IPS-18c (cell line): ENCODE measurements around the gene PFAS.
"Not testable (repeated sequence)": the region's sequence is repeated elsewhere in the genome, so short reads cannot be mapped to it uniquely, and the experiment has no call there.

Experiments
- H3K4me3 ChIP-seq: 2 replicates; pipeline ENCODE4 v1.7.0; 2013; ENCODE audit warnings: low read depth, mild to moderate bottlenecking, low read length, moderate library complexity; ENCODE audit not compliant: insufficient read depth
- H3K9me3 ChIP-seq: one replicate; pipeline ENCODE4 v1.6.1; 2013; ENCODE audit warnings: mild to moderate bottlenecking, low read length, moderate library complexity; ENCODE audit not compliant: control insufficient read depth, insufficient read depth

Gene PFAS

GRCh38 chr17:8223356-8224126, 25.5 kb upstream of the PFAS start:
- peak overlapping the region; percentile 86 for H3K4me3 ChIP-seq
- H3K9me3 ChIP-seq, result no peaks in the 10 kb centered on the region

DNA sequence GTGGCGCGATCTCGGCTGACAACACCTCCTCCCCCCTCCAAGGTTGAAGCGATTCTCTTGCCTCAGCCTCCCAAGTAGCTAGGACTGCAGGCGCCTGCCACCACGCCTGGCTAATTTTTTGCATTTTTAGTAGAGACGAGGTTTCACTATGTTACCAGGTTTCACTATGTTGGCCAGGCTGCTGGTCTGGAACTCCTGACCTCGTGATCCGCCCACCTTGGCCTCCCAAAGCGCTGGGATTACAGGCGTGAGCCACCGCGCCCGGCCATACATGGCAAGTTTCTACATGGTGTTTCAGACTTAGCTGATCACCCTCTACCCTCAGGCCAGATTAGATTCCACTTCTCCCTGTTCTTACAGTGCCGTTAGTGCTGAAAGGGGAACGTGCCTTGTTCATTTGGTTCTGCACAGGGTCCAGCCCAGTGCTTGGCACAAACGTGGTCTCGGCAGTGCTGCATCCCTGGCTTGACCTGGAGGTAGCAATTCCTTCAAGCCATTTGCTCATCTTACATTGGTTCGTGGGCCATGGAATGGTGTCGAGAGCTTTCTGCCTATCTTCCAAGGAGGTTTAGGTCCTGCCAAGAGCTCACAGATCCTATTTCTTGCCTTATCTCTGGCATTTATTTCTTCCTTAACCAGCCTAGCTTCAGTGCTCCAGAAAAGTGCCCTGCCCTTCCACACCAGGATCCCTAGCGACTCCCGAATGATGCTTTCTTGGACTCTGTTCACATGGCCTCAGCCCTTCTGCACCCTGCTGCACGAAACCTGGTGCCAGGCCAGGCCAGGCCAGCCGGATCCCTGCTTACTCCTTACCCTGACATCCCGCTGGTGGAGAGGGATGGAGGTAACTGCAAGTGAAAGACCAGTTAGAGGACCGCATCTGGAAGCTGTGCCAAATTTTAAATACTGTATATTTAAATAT, 23.9 kb upstream of the PFAS start:
- H3K9me3 ChIP-seq, result no peaks in the 10 kb centered on the region
- no peak overlapping the region for H3K4me3 ChIP-seq

DNA sequence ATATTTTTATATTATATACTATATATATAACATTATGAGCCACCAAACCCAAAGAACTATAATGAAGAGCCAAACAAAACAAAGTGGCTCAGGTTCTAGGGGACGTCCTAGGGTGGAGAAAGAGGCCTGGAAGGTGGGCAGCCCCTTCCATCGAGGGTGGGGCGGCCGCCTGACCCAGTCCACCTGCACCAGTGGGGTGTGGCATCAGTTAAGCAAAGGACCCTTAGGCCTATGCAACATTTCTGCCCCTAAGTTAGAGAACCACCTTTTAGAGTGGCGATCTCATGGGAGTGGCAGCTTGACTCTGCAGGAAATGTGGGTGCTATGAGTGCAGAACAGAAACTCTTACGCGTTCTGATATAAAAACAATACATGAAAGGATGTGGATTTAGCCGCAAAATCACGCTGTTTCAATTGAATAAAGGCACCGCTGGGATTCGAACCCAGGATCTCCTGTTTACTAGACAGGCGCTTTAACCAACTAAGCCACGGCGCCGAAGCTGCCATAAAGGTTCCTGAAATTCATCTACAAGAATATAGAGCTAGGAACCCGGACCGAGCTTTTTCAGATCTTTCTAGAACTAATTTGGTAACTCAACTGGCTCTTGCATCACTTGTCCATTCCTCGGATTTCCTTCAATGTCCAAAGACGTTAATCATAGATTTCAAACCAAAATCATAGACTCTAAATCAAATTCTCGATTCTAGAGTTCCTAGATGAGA, 23.1 kb upstream of the PFAS start:
- Histone ChIP-seq H3K9me3 (no peaks in the 10 kb centered on the region), H3K4me3 (peak overlapping the region; percentile 63; the same call in 1 of the 2 replicates)

DNA sequence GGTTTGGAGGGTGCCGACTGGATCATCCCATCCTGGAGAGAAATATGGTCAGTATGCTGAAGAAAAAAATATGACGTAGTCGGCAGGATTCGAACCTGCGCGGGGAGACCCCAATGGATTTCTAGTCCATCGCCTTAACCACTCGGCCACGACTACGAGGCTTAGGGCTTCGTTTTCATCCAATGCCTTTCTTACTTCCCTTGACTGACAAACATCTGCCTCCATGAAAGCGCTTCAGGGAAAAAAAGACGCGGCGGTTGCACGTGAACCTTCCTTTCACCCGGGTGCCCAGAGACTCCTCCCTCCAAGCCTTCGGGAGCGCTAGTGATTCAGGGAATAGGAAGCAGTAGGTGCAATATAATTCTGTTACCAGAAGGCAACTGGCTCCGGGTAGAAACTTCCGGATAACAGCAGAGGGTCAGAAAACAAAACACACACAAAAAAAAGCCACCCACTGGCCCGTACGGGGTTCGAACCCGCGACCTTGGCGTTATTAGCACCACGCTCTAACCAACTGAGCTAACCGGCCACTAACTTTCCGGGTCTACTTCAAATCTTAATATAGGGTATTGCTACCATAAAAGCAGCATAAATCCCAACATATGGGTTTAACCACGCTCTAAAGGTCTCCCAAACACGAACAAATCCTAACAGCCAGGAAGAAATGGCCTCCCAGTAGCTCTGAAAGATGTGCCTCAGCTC, 22.4 kb upstream of the PFAS start:
- peak overlapping the region; percentile 63; the same call in 1 of the 2 replicates for H3K4me3 ChIP-seq
- H3K9me3 ChIP-seq, result no peaks in the 10 kb centered on the region

DNA sequence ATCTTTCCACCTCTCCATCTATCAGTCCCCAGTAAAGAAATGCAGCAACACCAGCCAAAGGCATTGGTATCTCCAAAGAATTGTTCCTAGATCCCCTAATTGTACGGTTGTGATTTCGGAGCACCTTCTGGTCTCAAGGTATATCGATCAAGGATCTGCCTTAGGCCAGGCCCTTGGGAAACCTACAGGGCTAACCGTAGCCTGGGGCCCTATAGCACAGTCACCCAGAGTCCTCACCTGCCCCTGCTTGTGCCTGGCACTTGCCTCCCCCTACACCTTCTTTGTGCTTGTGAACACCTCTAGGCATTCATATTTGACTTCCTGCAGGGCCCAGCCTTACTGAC, 21.9 kb upstream of the PFAS start:
- Histone ChIP-seq H3K9me3 (no peaks in the 10 kb centered on the region), H3K4me3 (peak overlapping the region; percentile 63; the same call in 1 of the 2 replicates)

DNA sequence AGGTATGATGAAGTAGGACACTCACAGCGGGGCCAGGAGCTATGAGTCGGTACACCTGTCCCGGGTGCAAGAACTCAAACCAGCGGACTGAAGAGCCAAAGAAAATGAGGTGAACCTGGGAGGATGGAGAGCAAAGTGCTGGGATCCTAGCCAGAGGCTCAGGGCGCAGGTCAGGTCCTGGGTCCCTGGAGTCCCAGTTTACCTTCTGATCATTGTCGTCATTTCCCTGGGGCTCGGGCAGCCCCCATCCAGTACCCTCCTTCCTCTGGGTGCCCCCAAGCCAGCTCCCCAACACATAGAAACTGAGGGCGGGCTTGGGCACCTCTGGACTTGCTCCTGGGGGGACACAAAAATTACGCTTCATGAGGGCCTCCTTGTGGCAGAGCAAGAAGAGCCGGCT, 17.4 kb upstream of the PFAS start:
- Histone ChIP-seq H3K4me3 (no peak overlapping the region), H3K9me3 (no peaks in the 10 kb centered on the region)

GRCh38 chr17:8234361-8235270, 14.5 kb upstream of the PFAS start:
- no peak overlapping the region for H3K4me3 ChIP-seq
- no peaks in the 10 kb centered on the region for H3K9me3 ChIP-seq

GRCh38 chr17:8235676-8236075, 13.4 kb upstream of the PFAS start:
- no peak overlapping the region for H3K4me3 ChIP-seq
- H3K9me3 ChIP-seq, result no peaks in the 10 kb centered on the region

DNA sequence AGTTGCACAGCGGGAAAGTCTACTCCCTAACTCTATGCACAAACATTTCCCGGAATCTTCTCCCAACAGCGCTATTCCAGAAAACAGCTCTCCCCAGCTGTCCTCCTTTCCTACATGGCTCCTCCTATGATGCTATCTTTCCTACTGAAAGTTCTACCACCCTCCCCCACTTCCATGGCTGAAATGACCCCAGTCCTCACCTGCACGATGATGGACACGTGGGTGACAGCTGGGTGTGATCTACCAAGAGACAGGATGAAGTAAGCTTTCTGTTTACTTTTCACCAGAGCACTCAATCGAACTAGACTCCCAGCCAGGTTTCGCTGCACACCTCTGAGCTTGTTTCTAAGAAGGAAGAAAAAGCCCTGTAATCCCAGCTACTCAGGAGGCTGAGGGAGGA, 11.9 kb upstream of the PFAS start:
- H3K4me3 ChIP-seq, result no peak overlapping the region
- H3K9me3 ChIP-seq, result no peaks in the 10 kb centered on the region

DNA sequence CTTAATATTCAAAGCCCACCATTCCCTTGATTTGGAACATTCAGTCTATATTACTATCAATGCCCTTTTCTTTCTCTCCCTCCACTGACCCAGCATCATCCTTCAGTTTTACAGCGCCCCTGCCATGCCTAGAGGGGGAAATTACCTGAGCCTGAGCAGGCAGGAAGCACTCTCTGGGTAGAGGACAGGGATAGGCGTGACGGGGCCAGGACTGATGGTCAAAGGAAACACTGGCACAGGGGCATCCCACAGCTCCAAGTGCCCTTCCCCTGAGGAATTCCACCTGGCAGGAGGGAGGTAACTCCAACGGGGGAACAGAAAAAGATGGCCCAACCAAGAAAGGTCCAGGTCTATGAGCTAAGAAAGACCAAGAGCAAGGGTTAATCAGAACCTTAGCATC, 11.2 kb upstream of the PFAS start:
- no peaks in the 10 kb centered on the region for H3K9me3 ChIP-seq
- H3K4me3 ChIP-seq, result no peak overlapping the region

- Histone ChIP-seq H3K9me3 (no peaks in the 10 kb centered on the region), H3K4me3 (no peak overlapping the region)
Measured at GRCh38 chr17:8243827-8244226, 5.3 kb upstream of the PFAS start.

- Histone ChIP-seq H3K9me3 (no peaks in the 10 kb centered on the region), H3K4me3 (no peak overlapping the region)
Measured at GRCh38 chr17:8244768-8245167, 4.3 kb upstream of the PFAS start.

DNA sequence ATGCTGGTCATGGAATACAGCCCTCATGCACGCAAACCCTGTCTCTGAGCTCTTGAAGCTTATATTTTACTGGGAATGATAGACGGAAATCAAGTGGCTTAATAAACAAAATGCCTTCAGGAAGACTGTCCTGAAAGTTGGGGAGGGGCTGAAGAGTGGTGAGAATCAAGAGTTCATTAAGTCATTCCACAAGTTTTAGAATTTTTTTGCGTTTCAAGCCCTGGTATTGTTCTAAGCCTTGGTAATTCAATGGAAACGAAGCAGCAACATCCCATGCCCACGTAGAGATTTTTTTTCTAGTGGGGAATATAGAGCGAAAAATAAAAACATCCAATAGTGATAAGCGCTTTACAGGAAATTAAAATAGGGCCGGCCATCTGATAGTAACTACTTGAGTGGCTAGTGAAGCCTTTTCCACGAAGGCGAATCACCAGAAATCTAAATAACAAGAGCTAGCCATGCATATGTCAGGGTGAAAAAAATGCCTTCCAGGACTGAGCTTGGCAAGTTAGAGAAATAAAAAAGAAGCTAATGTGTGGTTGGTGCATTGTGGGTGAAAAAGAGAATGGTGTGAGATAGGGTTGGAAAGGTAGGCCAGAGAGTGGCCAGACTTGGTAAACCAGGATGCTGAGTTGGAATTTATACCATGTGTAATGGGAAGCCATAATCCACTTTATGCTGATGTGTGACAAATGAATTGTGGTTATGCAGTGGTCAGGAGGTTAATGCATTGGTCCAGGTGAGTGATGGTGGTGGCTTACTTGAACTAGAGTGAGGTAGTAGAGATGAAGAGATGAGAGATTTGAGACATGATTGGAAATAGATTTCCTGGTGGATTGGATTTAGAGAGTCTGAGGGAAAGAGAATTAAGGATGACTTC, 772 bp downstream of the PFAS start:
- peak overlapping the region; percentile 99 for H3K4me3 ChIP-seq
- no peaks in the 10 kb centered on the region for H3K9me3 ChIP-seq

DNA sequence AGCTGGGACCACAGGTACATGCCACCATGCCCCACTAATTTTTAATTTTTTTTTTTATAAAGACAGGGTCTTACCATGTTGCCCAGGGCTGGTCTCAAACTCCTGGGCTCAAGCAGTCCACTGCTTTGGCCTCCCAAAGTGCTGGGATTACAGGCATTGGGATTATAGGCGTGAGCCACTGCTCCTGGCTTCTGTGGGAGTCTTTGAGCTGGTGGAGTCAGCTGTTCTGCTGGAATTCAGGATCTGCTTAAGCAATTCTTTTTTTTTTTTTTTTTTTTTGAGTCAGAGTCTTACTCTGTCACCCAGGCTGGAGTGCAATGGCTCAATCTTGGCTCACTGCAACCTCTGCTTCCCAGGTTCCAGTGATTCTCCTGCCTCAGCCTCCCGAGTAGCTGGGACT, 2.3 kb downstream of the PFAS start:
- H3K9me3 ChIP-seq, H3K4me3 ChIP-seq: not testable (repeated sequence)

DNA sequence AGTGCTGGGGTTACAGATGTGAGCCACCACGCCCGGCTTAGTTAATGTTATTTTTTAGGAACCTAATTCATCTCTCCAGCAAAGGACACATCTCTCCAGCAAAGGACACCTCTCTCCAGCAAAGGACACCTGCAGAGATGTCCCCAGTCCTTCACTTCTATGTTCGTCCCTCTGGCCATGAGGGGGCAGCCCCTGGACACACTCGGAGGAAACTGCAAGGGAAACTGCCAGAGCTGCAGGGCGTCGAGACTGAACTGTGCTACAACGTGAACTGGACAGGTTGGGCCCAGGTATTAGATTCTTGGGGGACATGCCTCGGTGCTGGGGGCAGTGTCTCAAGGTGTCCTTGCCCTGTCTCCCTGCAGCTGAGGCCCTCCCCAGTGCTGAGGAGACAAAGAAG, 4.7 kb downstream of the PFAS start:
- Histone ChIP-seq H3K9me3 (no peaks in the 10 kb centered on the region), H3K4me3 (no peak overlapping the region)
